ENCODE results near the gene MACROD2.

MACROD2 gene

DNA sequence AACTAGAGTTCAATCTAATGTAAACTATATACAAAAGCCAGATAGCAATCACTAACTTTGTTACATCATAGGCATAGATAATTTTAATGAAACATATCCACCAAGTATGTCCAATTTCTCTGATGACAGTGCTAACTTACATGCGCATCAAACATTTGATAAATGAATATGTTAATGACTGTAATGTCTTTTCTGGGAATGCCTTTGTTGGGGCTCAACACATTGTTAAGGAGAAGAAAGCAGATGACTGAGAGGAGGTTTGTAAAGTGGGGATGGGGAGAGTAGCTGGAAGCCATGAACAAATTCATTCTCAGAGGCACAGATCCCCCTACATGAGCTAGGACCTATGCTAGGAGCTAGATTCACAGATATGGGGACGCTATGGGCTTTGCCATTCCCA is 1627.9 kb downstream of the MACROD2 start:
- DNase-seq (ENCODE audit: low read depth): no peak

DNA sequence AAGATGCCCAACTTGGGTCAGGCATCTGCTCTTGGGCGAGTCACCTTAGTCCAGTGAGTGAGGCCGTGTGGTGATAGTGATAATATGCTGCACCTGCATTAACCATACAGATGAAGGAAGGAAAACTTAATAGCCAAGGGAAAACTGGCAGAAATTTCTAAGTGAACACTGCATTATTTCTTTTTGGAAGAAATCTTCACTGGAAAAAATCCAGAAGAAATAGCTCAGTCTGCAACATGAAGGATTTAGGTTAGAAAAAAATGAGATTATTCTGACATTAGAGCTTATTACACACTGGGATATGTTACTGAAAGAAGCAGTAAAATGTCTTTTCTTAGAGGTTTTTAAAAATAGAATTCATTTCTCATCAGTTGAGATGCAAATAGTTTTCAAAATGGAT is 1630.7 kb downstream of the MACROD2 start:
- no peak for DNase-seq (ENCODE audit: low read depth)

DNA sequence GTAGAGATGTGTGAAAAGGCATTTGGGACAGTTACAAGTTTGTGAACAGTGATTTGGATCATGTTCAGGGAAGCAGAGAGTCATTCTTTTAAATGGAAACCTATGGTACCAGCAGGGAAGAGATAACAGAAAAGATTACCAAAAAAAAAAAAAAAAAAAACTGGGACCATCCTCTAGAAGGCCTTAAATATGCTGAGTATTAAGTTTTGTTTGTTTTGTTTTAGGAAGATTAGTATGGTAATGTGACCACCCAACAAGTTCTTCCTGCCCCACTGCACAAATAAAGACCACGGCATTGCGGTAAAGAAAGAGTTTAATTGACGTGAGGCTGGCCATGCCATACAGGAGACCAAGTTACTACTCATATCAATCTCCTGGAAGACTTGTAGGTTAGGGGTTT is 1631.8 kb downstream of the MACROD2 start:
- no peak for DNase-seq (ENCODE audit: low read depth)

DNA sequence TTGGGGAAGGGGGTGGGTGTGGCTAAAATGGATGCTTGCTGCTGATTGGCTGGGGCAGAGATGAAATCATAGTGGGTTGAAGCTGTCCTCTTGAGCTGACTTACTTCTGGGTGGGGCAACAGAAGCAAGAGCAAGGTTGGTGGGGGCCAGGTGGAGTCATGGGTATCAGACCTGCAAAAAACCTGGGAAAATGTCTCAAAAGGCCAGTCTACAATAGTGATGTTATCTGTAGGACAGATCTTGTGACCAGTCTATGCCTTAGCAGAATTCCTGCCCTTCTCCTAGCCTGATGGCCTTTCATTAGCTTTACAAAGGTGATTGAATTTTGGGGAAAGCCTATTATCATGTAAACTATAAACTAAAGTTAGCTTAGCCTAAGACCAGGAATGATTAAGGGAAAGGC is 1632.2 kb downstream of the MACROD2 start:
- no peak for DNase-seq (ENCODE audit: low read depth)

DNA sequence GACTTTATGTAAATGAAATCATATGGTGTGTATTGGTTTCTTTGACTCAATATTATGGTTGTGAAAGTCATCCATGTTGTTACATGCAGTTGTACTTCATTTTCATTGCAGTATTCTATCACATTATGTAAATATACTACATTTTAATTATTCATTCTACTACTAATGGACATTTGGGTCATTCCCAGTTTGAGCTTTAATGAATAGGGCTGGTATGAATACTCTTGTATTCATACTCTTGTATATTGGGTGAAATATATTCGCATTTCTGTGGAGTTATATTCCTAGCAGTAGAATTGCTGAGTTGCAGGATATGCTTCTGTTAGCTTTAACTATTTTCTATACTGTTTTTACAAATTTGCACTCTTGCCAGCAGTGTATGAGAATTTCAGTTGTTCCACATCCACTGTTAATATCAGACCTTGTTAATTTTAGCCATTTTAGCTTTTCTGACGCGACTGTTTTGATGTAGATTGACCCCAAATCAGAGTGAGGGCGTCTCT is 1633.6 kb downstream of the MACROD2 start:
- no peak for DNase-seq (ENCODE audit: low read depth)

DNA sequence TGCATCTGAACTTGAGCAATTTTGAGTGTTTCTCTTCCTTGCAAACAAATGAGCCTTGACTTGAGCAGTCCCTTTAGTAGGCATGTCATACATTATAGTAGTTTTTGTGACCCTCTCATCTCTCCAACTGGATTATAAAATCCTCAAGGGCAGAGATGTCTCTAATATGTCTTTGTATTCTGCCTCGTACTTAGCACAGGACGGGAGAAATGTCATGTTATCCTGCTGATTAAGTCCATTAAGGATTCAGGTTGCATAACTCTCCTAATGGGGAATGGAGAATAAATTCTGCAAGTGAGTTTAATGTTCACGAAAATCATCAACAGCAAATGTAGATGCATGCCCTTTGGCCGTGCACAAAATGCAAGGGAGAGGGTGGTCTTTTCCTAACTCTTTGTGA is 1635.0 kb downstream of the MACROD2 start:
- DNase-seq (ENCODE audit: low read depth): no peak

DNA sequence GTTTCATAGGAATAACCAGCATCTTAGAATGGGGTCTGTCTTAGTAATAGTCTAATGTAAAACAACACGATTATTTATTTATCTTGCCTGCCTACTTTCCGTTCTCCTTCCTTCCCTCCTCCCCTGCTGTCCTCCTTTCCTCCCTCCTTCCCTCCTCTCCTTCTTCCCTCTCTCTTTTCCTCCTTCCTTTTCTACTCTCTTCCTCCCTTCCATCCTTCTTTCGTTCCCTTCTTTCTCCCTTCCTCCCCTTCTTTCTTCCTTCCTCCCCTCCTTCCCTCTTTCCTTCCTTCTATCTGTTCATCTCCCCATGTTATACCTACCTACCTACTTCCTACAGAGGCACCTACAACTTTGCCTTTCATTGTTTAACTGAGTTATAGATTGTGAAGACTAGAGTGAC is 1637.4 kb downstream of the MACROD2 start:
- no peak for DNase-seq (ENCODE audit: low read depth)

DNA sequence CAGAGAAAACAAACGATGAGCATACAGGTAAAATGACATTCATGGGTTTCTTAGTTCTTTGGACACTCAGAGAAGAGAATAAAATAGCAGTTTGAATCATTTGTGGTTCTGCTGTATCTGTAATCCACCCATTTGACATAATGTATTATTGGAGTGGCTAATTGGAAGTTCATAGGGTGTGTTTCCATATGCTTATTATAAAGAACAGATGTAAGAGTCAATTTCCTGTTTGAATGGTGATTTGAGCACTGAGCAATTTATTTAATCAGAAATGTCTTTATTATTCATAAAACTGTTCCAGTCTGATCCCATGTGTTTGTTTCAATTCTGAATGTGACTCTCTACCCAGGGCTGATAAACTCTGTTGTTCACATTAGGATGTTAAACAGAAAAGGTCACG is 1638.8 kb downstream of the MACROD2 start:
- no peak for DNase-seq (ENCODE audit: low read depth)

DNA sequence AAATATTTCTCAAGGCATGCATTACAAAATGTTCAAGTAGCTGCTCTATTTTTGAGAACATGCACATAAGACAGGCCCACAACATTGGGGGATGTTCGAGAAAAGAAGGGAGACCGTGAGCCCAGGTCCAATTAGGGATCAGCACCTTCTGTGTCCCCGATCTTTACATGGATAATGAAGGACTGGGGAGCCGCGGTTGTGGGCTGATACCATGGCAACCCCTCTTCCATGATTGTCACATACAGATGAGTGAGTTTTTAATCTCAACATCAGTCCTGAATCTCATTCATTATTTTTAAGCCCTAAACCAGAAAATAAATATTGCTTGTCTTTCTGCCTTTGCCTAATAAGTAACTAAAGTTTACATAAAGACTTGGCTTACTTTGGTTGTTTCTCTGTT is 1642.2 kb downstream of the MACROD2 start:
- DNase-seq (ENCODE audit: low read depth): no peak

DNA sequence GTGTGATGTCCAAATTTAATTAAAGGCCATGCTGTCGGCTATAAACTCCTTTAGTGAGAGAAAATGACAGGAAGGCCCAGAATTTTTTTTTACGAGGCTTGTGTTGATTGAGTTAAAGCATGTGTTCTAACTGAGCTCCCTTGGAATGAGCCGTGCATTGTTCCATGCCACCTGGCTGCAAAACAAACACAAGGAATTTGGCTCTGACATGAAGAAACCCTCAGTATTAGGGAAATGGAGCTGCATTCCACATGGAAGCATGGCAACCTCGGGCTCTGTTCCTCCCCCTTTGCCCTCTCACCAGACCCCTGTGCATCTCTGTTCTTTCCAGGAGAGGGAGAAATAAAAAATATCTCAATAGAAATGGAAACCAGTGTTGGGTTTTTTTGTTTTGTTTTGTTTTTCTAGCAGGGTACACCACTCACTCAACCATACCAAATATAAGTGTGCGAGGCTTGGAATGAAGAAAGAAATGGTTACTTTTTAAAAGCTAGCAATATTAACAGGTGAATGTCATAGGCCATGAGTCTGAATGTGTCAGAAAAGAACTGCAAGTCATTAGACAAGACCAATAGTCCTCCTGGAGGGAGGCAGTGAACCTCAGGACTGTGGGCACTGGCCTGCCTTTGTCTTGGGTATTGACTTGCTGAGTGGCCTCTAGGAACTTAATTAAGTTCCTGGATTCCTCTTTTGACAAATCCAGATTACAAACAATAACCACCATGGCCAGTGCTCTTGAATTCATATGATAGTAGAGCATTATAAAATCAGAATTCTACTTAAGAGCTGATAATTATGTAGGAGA is 1642.8 kb downstream of the MACROD2 start:
- DNase-seq (ENCODE audit: low read depth): no peak

DNA sequence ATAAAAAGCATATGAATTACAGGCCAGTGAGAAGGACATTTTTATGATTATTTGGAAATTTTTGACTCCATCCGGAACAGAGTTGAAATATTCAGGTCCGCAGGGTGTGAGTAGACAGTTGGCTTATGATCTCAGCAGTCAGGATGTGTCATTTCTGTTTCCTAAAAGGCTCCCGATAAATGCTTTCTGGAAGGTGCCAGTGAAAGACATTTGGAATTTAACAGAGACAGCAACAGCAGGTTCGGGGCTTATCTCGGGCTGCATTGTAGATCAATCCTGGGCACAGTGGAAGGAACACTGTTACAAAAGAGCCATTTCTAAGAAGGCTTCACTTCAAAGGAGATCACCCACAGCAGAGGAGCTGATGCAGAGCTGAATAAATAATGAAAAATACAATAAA is 1643.5 kb downstream of the MACROD2 start:
- DNase-seq (ENCODE audit: low read depth): no peak

DNA sequence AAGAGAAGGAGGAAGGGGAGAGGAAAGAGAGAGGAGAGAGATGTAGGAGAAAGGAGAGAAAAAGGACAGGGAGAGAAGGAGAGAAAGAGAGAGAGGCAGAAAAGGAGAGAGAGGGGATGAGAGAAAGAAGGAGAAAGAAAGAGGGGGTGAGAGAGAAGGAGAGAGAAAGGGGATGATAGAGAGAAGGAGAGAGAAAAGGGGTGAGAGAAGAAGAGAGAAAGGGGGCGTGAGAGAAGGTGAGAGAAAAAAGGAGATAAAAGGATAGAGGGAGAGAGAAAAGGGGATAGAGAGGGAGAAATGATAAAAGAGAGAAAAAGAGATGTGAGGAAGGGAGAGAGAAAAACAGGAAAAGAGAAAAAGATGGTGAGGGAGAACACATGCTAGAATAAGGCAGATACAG is 1644.5 kb downstream of the MACROD2 start:
- DNase-seq (ENCODE audit: low read depth): no peak

DNA sequence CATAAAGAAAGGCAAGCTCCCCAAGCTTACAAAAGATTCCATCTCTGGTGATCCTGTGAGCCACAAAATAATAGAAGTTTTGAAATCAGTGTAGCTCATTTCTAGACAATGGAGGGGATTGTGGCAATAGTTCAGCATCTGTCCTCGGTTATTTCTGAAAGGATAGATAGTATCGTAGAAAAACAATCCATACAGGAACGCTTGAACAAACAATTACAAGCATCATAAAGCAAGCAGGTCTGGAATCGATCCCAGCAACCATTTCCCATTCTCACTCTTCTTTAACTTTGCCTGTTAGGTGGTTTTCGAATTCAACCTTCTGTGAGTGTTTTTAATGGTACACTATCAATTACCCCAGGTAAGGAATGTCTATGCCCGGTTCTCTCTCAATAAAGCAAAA is 1646.8 kb downstream of the MACROD2 start:
- no peak for DNase-seq (ENCODE audit: low read depth)

DNA sequence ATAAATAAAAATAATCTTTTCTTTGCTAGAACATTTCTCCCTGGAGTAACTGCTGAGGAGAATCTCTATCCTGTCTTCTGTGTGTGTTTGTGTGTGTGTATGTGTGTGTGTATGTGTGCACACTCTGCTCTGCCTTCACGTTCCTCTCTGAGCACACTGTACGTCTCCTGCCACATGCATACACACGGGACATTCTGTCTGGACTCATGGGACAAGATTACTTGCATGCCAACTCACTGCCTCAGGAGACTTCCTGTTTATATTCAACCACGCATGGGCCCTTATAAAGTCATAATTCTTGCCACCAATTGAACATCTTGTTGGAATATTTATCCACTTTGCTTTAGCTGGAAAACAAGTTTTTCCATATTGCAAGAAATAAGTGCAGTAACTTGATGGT is 1647.4 kb downstream of the MACROD2 start:
- DNase-seq (ENCODE audit: low read depth): peak; percentile 38

DNA sequence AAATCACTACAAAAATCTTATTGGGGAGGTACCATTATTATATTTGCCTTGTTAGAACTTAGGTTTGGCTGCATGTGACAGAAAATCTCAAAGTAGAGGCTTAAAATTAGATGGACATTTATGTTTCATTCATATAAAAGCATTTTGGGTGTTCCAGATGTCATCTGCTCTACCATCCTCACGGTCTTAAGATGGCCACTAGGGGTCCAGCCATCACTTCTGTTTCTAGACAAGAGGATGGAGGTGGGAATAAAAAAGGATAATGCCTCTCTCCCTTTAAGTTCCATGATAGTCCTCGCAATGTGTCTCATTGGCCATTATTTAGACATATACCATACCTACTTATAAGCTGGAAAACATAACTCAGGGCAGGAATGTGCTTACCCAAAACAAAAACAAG is 1648.4 kb downstream of the MACROD2 start:
- peak; percentile 3 for DNase-seq (ENCODE audit: low read depth)

DNA sequence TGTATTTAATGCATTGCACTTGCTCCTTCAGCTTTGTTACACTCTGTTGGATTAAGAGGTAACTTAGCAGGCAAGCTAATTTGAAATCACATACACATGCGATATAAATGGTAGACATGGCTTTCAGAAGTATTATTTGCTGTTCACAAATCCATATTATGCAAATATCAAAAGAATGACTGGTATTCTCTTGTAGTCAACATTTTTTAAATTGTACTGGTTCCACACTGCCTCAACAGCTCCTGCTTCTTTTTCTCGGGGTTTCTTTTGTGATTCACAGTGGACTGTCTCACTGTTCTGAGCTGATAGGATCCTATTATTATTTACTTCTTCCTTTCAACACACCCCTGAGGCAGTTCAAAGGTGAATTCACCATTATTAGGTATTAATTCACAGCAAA is 1650.5 kb downstream of the MACROD2 start:
- peak; percentile 4 for DNase-seq (ENCODE audit: low read depth)

DNA sequence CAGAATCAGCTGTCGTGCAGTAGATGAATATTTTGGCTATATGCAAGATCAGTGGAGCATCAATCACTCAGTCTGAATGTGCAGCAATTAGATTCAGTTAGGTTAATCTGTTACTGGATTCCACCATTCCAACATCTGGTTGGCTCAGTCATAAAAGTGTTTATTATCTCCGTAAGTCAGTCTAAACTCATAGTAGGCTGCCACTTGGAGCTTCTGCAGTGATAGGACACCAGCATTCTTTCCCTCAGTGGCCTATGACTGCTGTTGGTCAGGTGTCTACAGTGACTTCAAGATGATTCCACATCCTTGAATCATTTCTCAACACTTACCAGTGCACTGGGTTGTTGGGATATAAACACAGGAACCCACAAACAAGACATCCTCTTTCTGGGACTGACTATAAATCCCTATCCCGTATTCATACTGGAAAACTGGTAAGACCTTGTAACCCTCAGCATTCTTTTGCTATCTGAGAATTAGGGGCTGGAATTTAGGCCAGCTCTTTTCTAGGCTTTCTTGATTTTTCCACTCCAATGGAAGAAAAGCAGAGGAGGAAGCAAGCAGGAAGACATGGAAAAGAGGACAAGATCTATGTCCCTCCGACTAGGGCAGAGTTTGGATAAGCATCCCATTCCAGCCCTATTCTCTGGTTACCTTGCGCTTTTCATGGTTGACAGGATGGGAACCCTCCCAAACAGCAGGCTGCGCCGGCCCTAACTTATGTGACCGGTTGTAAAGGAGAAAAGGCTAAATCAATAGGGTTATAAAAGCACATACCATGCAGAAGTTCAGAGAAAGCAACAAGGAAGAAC is 1658.3 kb downstream of the MACROD2 start:
- DNase-seq (ENCODE audit: low read depth): no peak

DNA sequence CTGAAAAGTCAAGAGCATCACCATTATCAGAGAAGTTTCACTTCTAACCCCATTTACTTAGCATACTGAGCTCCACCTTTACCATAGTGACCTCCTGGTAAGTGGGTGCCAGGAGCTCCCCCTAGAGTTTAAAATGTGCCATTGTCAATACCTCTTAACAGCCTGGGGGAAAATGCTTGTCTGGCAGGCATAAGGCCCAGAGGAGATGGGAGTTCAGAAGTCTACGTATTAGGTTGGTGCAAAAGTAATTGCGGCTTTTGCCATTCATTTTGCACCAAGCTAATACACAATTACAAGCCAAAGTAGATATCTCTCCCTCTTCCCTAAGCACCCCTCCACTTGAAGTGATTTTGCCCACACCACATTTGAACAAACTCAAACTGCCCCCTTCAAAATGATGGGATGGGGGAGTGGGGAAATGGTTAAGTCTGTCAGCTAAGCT is 1658.9 kb downstream of the MACROD2 start:
- peak; percentile 51 for DNase-seq (ENCODE audit: low read depth)

DNA sequence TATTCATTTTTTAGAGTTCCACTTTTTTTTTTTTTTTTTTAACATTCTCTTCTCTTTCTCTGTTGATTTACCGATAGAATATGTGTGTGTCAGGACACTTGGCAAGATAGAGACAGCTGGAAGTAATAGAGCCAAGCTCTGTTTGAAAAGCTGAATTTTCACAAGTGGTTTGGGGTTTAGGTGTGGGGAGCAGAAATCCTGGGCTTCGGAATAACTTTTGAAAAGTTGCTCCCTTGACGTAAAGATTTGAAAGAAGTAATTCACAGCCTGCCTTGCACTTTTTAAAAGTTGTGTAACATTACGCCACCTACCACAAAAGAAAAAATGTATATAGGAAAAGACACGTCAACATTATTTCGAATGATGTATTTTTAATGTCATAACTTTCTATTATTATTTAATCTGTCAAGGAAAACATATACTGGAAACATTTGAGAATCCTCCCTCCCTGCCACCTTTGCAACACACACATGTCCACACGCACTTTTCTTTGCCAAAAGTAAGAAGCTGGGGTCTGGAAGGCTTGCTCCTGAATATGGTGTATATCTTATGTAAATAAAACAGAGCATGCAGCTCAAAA is 1660.1 kb downstream of the MACROD2 start:
- DNase-seq (ENCODE audit: low read depth): no peak

DNA sequence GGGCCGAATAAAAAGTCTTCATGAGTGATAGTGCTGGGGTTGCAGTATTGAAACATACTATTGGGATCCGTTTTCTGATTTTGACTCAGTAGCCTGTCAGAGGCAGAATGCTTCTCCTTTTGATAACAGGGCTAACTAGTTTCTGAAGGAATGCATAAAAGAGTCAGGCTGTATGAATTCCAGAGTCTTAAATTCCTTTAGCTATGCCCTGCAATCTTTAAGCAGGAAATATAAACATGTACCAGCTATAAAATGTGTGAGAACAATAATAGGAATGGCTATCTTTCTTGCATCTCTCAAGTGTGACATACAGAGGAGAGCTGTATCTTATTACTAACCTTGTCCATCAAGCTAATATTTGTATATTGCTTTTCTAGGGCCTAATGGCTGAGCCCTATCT is 1660.8 kb downstream of the MACROD2 start:
- peak; percentile 8 for DNase-seq (ENCODE audit: low read depth)

DNA sequence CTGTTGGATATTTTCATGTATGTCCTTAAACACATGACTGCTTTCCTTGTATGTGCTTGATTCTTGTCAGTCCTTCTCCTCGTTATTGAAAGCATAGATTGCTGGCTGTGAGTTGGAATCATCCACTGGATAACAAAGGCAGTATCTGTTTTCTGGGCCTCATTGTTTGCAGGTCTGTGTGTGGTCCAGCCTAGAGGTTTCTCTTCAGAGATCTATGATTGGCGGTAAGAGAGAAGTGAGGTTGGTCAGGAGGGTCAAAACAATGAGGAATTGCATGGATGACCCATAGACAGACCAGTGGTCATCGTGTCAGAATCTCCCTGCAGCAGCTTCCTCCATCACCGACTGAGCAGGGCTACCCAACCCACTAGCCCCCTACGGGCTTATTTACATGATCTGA is 1663.0 kb downstream of the MACROD2 start:
- DNase-seq (ENCODE audit: low read depth): no peak

DNA sequence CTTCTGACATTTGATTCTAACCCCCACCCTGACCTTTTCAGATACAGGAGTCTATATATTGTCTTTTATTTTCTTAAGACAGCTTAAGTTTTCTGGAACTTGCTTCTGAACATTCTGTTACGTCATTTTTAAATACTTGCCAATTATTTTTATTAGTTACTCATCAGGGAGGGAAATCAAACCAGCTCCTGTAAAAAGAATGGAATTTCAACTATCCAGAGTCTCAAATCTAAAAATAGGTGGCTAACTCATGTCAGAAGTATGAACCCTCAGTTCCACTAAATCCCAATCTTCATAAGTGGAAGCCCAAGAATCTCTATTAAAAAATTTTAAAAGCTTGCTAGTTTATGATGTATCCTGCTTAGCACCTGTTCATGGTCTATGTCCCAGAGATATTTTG is 1677.9 kb downstream of the MACROD2 start:
- peak; percentile 74 for DNase-seq (ENCODE audit: low read depth)

Measured in iris pigment epithelial cell (primary cell).